MM.1S (cell line): ENCODE measurements around the gene GLRA3.

Experiments used
- DNase-seq: peaks from one replicate; pipeline ENCODE4 v3.0.0-alpha.2; 2015
- H2AFZ ChIP-seq: fragments of 300-600 bp; sonication (generic); 2 replicates; pipeline ENCODE4 v1.6.0; 2016; ENCODE audit warnings: antibody characterized with exemption, low read length
- H3F3A ChIP-seq: fragments of 300-600 bp; sonication (generic); 2 replicates; pipeline ENCODE4 v1.6.1; 2016; ENCODE audit warnings: mild to moderate bottlenecking, antibody characterized with exemption, low read length, moderate library complexity, mixed read lengths; ENCODE audit not compliant: insufficient read depth
- H3K27ac ChIP-seq: fragments of 300-600 bp; sonication (generic); 2 replicates; pipeline ENCODE4 v1.5.1; 2016; ENCODE audit warnings: mild to moderate bottlenecking, low read length
- H3K27me3 ChIP-seq: fragments of 300-600 bp; sonication (generic); replicated peaks from 2 replicates; pipeline ENCODE4 v1.6.0; 2016; ENCODE audit warnings: low read length; ENCODE audit not compliant: insufficient read depth
- H3K36me3 ChIP-seq: fragments of 300-600 bp; sonication (generic); replicated peaks from 2 replicates; pipeline ENCODE4 v1.6.1; 2016; ENCODE audit warnings: mild to moderate bottlenecking, low read length, mixed read lengths; ENCODE audit not compliant: insufficient read depth
- H3K4me1 ChIP-seq: fragments of 300-600 bp; sonication (generic); 2 replicates; pipeline ENCODE4 v1.6.1; 2016; ENCODE audit warnings: low read length, mixed read lengths
- H3K4me2 ChIP-seq: fragments of 300-600 bp; sonication (generic); 2 replicates; pipeline ENCODE4 v1.6.0; 2016; ENCODE audit warnings: low read depth, low read length
- H3K4me3 ChIP-seq: fragments of 300-600 bp; sonication (generic); 2 replicates; pipeline ENCODE4 v1.5.1; 2016; ENCODE audit warnings: low read length, mixed read lengths
- H3K79me2 ChIP-seq: fragments of 300-600 bp; sonication (generic); 2 replicates; pipeline ENCODE4 v1.6.1; 2016; ENCODE audit warnings: mixed run types, low read length, mixed read lengths
- H3K9ac ChIP-seq: fragments of 300-600 bp; sonication (generic); 2 replicates; pipeline ENCODE4 v1.6.1; 2016; ENCODE audit warnings: low read length, mixed read lengths
- H3K9me2 ChIP-seq: fragments of 300-600 bp; sonication (generic); replicated peaks from 2 replicates; pipeline ENCODE4 v1.6.1; 2016; ENCODE audit warnings: mild to moderate bottlenecking, low read length, mixed read lengths; ENCODE audit not compliant: insufficient read depth
- H3K9me3 ChIP-seq: fragments of 300-600 bp; sonication (generic); replicated peaks from 2 replicates; pipeline ENCODE4 v1.6.1; 2016; ENCODE audit warnings: mild to moderate bottlenecking, low read length, mixed read lengths; ENCODE audit not compliant: insufficient read depth
- H4K20me1 ChIP-seq: fragments of 300-600 bp; sonication (generic); 2 replicates; pipeline ENCODE4 v1.6.1; 2016; ENCODE audit warnings: mild to moderate bottlenecking, low read length, moderate library complexity, mixed read lengths; ENCODE audit not compliant: insufficient read depth
- EZH2 ChIP-seq: fragments of 300-600 bp; sonication (generic); optimal IDR thresholded peaks from 2 replicates; pipeline ENCODE3; 2017; ENCODE audit warnings: low read depth, mild to moderate bottlenecking, antibody characterized with exemption, low read length, mixed read lengths
- EZH2phosphoT487 ChIP-seq: fragments of 300-600 bp; sonication (generic); IDR thresholded peaks from 2 replicates; pipeline ENCODE4 v1.6.1; 2018; ENCODE audit warnings: antibody characterized with exemption, low read length
- TF ChIP-seq, protein P1 (sequence below): fragments of 300-600 bp; sonication (generic); IDR thresholded peaks from 2 replicates; pipeline ENCODE4 v1.5.1; 2016; ENCODE audit warnings: antibody characterized with exemption, low read length, mixed read lengths

The GLRA3 gene

DNA sequence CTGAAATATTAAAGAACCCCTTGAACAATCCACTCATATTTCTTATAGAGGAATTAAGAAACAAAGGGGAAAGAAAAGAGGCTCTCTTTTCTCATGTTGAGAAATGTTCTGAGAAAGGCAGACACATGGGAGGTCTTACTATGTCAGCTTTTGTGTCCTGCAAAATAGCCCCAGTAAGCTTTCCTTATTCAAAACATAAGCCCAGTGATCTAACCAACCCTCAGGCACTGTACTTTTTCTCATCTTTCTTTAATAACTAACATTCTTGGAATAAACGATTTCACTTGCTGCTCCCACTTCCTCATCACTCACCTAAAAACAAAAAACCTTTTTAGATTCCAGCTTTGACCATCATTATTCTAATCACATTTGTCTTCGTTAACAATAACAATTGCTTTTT lies 115.9 kb downstream of the GLRA3 start:
- no peaks in the 10 kb centered on the region for H3K79me2 ChIP-seq
- TF ChIP-seq EZH2phosphoT487, result no peak
- no peak for TF ChIP-seq EZH2
- TF ChIP-seq, protein P1, sequence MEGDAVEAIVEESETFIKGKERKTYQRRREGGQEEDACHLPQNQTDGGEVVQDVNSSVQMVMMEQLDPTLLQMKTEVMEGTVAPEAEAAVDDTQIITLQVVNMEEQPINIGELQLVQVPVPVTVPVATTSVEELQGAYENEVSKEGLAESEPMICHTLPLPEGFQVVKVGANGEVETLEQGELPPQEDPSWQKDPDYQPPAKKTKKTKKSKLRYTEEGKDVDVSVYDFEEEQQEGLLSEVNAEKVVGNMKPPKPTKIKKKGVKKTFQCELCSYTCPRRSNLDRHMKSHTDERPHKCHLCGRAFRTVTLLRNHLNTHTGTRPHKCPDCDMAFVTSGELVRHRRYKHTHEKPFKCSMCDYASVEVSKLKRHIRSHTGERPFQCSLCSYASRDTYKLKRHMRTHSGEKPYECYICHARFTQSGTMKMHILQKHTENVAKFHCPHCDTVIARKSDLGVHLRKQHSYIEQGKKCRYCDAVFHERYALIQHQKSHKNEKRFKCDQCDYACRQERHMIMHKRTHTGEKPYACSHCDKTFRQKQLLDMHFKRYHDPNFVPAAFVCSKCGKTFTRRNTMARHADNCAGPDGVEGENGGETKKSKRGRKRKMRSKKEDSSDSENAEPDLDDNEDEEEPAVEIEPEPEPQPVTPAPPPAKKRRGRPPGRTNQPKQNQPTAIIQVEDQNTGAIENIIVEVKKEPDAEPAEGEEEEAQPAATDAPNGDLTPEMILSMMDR, result no peak
- no peaks in the 10 kb centered on the region for H3K9me2 ChIP-seq
- no peaks in the 10 kb centered on the region for H3K4me1 ChIP-seq
- H3K27me3 ChIP-seq, result no peaks in the 10 kb centered on the region
- no peak overlapping the region for H2AFZ ChIP-seq
- no peak overlapping the region for H3K27ac ChIP-seq
- H3K4me2 ChIP-seq, result no peak overlapping the region
- H4K20me1 ChIP-seq, result no peaks in the 10 kb centered on the region
- DNase-seq, result no peak
- no peaks in the 10 kb centered on the region for H3K36me3 ChIP-seq
- H3K9me3 ChIP-seq, result no peaks in the 10 kb centered on the region
- no peak overlapping the region for H3K9ac ChIP-seq
- no peak overlapping the region for H3K4me3 ChIP-seq
- no peaks in the 10 kb centered on the region for H3F3A ChIP-seq

DNA sequence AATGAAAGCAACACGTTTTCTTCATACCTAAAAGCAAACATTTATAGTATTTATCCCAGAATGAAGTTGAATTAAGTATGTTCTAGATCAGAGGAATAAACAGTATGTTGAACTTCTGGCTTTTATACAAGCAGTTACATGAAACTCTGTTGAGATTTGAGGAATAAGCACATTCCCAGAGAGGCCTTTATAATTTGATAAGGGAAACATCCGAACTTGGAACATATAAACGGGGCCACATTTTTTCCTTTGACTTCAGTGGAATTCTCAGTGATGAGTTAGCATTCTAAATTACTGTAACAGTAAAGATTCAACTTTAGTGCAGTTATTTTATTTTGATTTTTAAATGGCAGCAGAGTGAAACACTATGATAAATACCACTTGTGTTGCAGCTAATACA lies 119.5 kb downstream of the GLRA3 start:
- Histone ChIP-seq H3K9me2 (no peaks in the 10 kb centered on the region), H3K9ac (no peak overlapping the region), H3K4me3 (no peak overlapping the region), H3K27me3 (no peaks in the 10 kb centered on the region), H3F3A (no peaks in the 10 kb centered on the region), H3K27ac (no peak overlapping the region), H4K20me1 (no peaks in the 10 kb centered on the region), H2AFZ (no peak overlapping the region), H3K4me2 (no peak overlapping the region), H3K4me1 (no peaks in the 10 kb centered on the region), H3K79me2 (no peaks in the 10 kb centered on the region), H3K9me3 (no peaks in the 10 kb centered on the region), H3K36me3 (no peaks in the 10 kb centered on the region)
- no peak for DNase-seq
- TF ChIP-seq EZH2phosphoT487, result no peak
- TF ChIP-seq EZH2, result no peak
- TF ChIP-seq, protein P1, result no peak

DNA sequence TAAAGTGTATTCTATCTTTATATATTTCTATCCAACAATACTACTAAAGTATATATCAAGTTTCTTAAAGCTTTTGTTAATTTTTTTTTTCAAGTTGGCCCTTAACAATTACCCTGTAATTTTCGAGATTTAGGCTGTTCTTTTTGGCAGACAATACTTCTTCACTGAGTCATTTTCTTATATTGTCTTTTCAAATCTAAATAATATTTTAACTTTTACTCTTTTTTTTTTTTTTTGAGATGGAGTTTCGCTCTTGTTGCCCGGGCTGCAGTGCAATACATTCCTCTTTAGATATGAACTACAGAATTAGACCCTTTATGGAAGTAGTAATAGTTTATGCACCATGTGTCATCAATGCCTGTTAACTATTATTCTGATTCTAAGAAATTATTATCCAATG lies 120.7 kb downstream of the GLRA3 start:
- Histone ChIP-seq H3K27me3 (no peaks in the 10 kb centered on the region), H3K9ac (no peak overlapping the region), H3K4me1 (no peaks in the 10 kb centered on the region), H3F3A (no peaks in the 10 kb centered on the region), H3K27ac (no peak overlapping the region), H3K36me3 (no peaks in the 10 kb centered on the region), H2AFZ (no peak overlapping the region), H3K4me2 (no peak overlapping the region), H3K79me2 (no peaks in the 10 kb centered on the region), H3K9me3 (no peaks in the 10 kb centered on the region), H3K4me3 (no peak overlapping the region), H3K9me2 (no peaks in the 10 kb centered on the region), H4K20me1 (no peaks in the 10 kb centered on the region)
- DNase-seq, result no peak
- TF ChIP-seq, protein P1, result no peak
- no peak for TF ChIP-seq EZH2phosphoT487
